DOHH2 (cell line): ENCODE results near the gene STAU1.

Experiments
- H3F3A ChIP-seq: fragments of 200-600 bp; sonication (generic), shearing (Covaris generic); 2 replicates; pipeline ENCODE4 v1.6.0; 2016; ENCODE audit warnings: antibody characterized with exemption, mild to moderate bottlenecking; ENCODE audit not compliant: control insufficient read depth, insufficient read depth
- H3K27ac ChIP-seq: fragments of 200-600 bp; sonication (generic); 2 replicates; pipeline ENCODE4 v1.5.1; 2014; ENCODE audit warnings: low read depth, mild to moderate bottlenecking, low read length, moderate library complexity
- H3K27me3 ChIP-seq: fragments of 200-600 bp; sonication (generic); 2 replicates; pipeline ENCODE4 v1.6.1; 2014; ENCODE audit warnings: mild to moderate bottlenecking, low read length, mixed read lengths; ENCODE audit not compliant: control insufficient read depth
- H3K36me3 ChIP-seq: fragments of 200-600 bp; sonication (generic); 2 replicates; pipeline ENCODE4 v1.6.1; 2014; ENCODE audit warnings: mild to moderate bottlenecking, low read length, moderate library complexity, mixed read lengths; ENCODE audit not compliant: control insufficient read depth
- H3K4me1 ChIP-seq: fragments of 200-600 bp; sonication (generic); 2 replicates; pipeline ENCODE4 v1.6.1; 2014; ENCODE audit warnings: mild to moderate bottlenecking, low read length, mixed read lengths; ENCODE audit not compliant: control insufficient read depth
- H3K4me2 ChIP-seq: fragments of 200-600 bp; sonication (generic); 2 replicates; pipeline ENCODE4 v1.6.0; 2014; ENCODE audit warnings: mild to moderate bottlenecking, low read length, moderate library complexity
- H3K4me3 ChIP-seq: fragments of 200-600 bp; sonication (generic); 2 replicates; pipeline ENCODE4 v1.5.1; 2014; ENCODE audit warnings: mild to moderate bottlenecking, low read length, mixed read lengths
- H3K79me2 ChIP-seq: fragments of 200-600 bp; sonication (generic); 2 replicates; pipeline ENCODE4 v1.6.1; 2014; ENCODE audit warnings: mild to moderate bottlenecking, low read length, mixed read lengths; ENCODE audit not compliant: control insufficient read depth
- H3K9me2 ChIP-seq: fragments of 200-600 bp; sonication (generic); replicated peaks from 2 replicates; pipeline ENCODE4 v1.6.1; 2014; ENCODE audit warnings: mild to moderate bottlenecking, low read length, mixed read lengths; ENCODE audit not compliant: control insufficient read depth
- H3K9me3 ChIP-seq: fragments of 200-600 bp; sonication (generic); 2 replicates; pipeline ENCODE4 v1.6.1; 2014; ENCODE audit warnings: antibody characterized with exemption, low read length, mixed read lengths; ENCODE audit not compliant: control insufficient read depth, insufficient read depth
- H4K20me1 ChIP-seq: fragments of 200-600 bp; sonication (generic); 2 replicates; pipeline ENCODE4 v1.6.0; 2014; ENCODE audit warnings: low read depth, mild to moderate bottlenecking, antibody characterized with exemption, low read length, moderate library complexity; ENCODE audit not compliant: control insufficient read depth, insufficient read depth
- EZH2phosphoT487 ChIP-seq: fragments of 200-600 bp; sonication (generic); IDR thresholded peaks from 2 replicates; pipeline ENCODE4 v1.6.1; 2017; ENCODE audit warnings: borderline replicate concordance, mild to moderate bottlenecking, antibody characterized with exemption, low read length, moderate library complexity, mixed read lengths
- TF ChIP-seq, protein P1 (sequence below): fragments of 200-600 bp; sonication (generic); IDR thresholded peaks from one replicate; pipeline ENCODE4 v1.5.1; 2014; ENCODE audit warnings: antibody characterized with exemption, mild to moderate bottlenecking, low read depth, low read length; ENCODE audit not compliant: poor library complexity, severe bottlenecking

The STAU1 gene

DNA sequence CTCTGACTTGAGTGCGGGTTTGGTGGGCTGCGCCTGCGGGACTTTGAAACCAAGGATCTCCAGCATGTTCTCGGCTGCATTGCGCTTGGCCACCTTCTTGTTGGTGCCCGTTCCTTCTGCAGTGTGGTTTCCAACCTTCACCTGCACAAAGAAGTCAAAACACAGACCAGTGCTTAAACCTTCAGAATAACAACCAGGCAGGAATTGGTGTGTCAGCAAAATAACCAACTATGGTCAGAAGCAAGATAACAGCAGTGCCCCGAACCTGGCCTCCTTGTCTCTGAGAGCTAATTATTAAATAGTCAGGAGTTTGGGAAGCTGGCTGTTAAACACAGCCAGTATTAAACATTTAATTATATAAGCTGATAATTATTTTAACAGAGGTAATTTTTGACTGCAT, 68.1 kb downstream of the STAU1 start:
- H3K27me3 ChIP-seq = no peaks in the 10 kb centered on the region
- no peaks in the 10 kb centered on the region for H3K9me2 ChIP-seq
- no peaks in the 10 kb centered on the region for H4K20me1 ChIP-seq
- H3K4me3 ChIP-seq = no peak overlapping the region
- H3K36me3 ChIP-seq = peaks cover 71% of the 10 kb centered on the region
- peaks cover 3% of the 10 kb centered on the region; the same call in 1 of the 2 replicates for H3F3A ChIP-seq
- no peaks in the 10 kb centered on the region; the same call in 1 of the 2 replicates for H3K79me2 ChIP-seq
- TF ChIP-seq EZH2phosphoT487 = no peak
- TF ChIP-seq, protein P1, sequence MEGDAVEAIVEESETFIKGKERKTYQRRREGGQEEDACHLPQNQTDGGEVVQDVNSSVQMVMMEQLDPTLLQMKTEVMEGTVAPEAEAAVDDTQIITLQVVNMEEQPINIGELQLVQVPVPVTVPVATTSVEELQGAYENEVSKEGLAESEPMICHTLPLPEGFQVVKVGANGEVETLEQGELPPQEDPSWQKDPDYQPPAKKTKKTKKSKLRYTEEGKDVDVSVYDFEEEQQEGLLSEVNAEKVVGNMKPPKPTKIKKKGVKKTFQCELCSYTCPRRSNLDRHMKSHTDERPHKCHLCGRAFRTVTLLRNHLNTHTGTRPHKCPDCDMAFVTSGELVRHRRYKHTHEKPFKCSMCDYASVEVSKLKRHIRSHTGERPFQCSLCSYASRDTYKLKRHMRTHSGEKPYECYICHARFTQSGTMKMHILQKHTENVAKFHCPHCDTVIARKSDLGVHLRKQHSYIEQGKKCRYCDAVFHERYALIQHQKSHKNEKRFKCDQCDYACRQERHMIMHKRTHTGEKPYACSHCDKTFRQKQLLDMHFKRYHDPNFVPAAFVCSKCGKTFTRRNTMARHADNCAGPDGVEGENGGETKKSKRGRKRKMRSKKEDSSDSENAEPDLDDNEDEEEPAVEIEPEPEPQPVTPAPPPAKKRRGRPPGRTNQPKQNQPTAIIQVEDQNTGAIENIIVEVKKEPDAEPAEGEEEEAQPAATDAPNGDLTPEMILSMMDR = no peak
- H3K4me2 ChIP-seq = no peak overlapping the region
- no peak overlapping the region for H3K27ac ChIP-seq
- no peaks in the 10 kb centered on the region for H3K9me3 ChIP-seq
- no peaks in the 10 kb centered on the region for H3K4me1 ChIP-seq

DNA sequence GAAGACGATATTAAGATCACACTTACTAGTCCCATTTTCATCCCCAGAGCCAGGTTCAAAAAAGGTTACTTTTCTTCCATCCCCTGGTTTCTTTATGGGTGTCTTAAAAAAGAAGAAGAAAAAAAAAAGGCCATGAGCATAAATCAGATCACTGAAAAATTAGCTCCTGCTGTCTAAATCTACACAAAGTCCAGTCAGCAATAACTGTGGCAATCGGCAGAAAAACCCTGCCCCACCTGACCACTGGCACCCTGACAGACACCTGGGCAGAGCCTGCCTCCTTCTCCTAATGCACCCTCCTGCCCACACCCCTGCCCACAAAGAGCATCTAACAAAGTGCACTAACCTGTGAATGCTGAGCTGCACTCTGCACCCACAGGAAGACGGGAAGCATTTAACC, 69.8 kb downstream of the STAU1 start:
- Histone ChIP-seq H3K4me2 (no peak overlapping the region), H3K27ac (no peak overlapping the region), H3K9me3 (no peaks in the 10 kb centered on the region), H3K79me2 (no peaks in the 10 kb centered on the region), H3K4me3 (no peak overlapping the region), H3K27me3 (no peaks in the 10 kb centered on the region), H3F3A (peaks cover 3% of the 10 kb centered on the region; the same call in 1 of the 2 replicates), H3K4me1 (no peaks in the 10 kb centered on the region), H3K9me2 (no peaks in the 10 kb centered on the region), H4K20me1 (no peaks in the 10 kb centered on the region), H3K36me3 (peaks cover 72% of the 10 kb centered on the region)
- TF ChIP-seq, protein P1 = no peak
- TF ChIP-seq EZH2phosphoT487 = no peak

DNA sequence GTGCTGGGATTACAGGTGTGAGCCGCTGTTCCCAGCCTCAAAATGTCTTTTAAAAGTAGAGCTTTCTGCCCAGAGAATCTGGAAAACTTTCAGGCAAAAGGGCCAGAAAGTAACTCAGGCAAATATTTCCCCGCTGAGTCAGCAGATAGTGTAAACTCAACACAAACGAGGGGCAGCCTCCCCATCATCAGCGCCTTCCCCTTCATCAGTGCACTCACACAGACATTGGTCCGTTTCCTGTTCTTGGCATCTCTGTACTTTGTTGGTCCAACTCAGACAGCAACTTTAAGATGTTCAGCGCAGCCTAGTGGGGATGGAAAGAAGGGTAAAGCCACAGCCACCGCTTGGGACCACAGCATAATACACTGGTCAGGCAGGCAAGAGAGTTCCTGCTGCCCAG, 72.6 kb downstream of the STAU1 start:
- TF ChIP-seq, protein P1 = no peak
- TF ChIP-seq EZH2phosphoT487 = no peak
- H3K4me3 ChIP-seq = no peak overlapping the region
- H3K27me3 ChIP-seq = no peaks in the 10 kb centered on the region
- H3F3A ChIP-seq = peaks cover 5% of the 10 kb centered on the region; the same call in 1 of the 2 replicates
- no peak overlapping the region for H3K27ac ChIP-seq
- no peaks in the 10 kb centered on the region for H3K4me1 ChIP-seq
- H3K9me2 ChIP-seq = no peaks in the 10 kb centered on the region
- no peaks in the 10 kb centered on the region for H3K9me3 ChIP-seq
- H3K79me2 ChIP-seq = no peaks in the 10 kb centered on the region
- no peaks in the 10 kb centered on the region for H4K20me1 ChIP-seq
- H3K36me3 ChIP-seq = peaks cover 71% of the 10 kb centered on the region
- no peak overlapping the region for H3K4me2 ChIP-seq
